GM23338 (cell line): ENCODE results near the gene FAM174C. TPM values are rescaled to one million over a fixed set of nuclear protein-coding genes. Genes with fewer than 3 reads are reported as not detected.

Experiments
- ATAC-seq: fragments of 200-7000 bp; cut with Tn5 transposase; 3 replicates; pipeline ENCODE4 v1.9.1; 2020
- DNase-seq: peaks from one replicate; pipeline ENCODE4 v3.0.0-alpha.2; 2015; ENCODE audit warnings: low spot score
- H2AFZ ChIP-seq: fragments of 200-600 bp; sonication (generic); 2 replicates; pipeline ENCODE4 v1.8.0; 2016; ENCODE audit warnings: antibody characterized with exemption, mild to moderate bottlenecking, moderate library complexity
- H3F3A ChIP-seq: fragments of 200-600 bp; sonication (generic); replicated peaks from 2 replicates; pipeline ENCODE4 v1.8.0; 2017; ENCODE audit warnings: antibody characterized with exemption, mixed run types, low read depth
- H3K27ac ChIP-seq: fragments of 200-600 bp; sonication (generic); 2 replicates; pipeline ENCODE4 v1.6.1; 2016; ENCODE audit warnings: low read depth
- H3K27me3 ChIP-seq: fragments of 200-600 bp; sonication (generic); 2 replicates; pipeline ENCODE4 v1.8.0; 2016; ENCODE audit warnings: mild to moderate bottlenecking, mixed run types, moderate library complexity; ENCODE audit not compliant: insufficient read depth
- H3K36me3 ChIP-seq: fragments of 200-600 bp; sonication (generic); 2 replicates; pipeline ENCODE4 v1.8.0; 2016; ENCODE audit warnings: mild to moderate bottlenecking; ENCODE audit not compliant: insufficient read depth
- H3K4me1 ChIP-seq: fragments of 200-600 bp; sonication (generic); 2 replicates; pipeline ENCODE4 v1.8.0; 2016; ENCODE audit warnings: mild to moderate bottlenecking, moderate library complexity; ENCODE audit not compliant: insufficient read depth
- H3K4me2 ChIP-seq: fragments of 200-600 bp; sonication (generic); 2 replicates; pipeline ENCODE4 v1.7.1; 2017; ENCODE audit warnings: mixed run types
- H3K4me3 ChIP-seq: fragments of 200-600 bp; sonication (generic); 2 replicates; pipeline ENCODE4 v1.6.1; 2016; ENCODE audit warnings: mixed run types
- H3K79me2 ChIP-seq: fragments of 200-600 bp; sonication (generic); replicated peaks from 2 replicates; pipeline ENCODE4 v1.8.0; 2017; ENCODE audit warnings: mild to moderate bottlenecking; ENCODE audit not compliant: insufficient read depth
- H3K9me2 ChIP-seq: fragments of 200-600 bp; sonication (generic); 2 replicates; pipeline ENCODE4 v1.8.0; 2017; ENCODE audit not compliant: insufficient read depth
- H4K20me1 ChIP-seq: fragments of 200-600 bp; sonication (generic); replicated peaks from 2 replicates; pipeline ENCODE4 v1.8.0; 2017; ENCODE audit warnings: mild to moderate bottlenecking; ENCODE audit not compliant: insufficient read depth
- H3K27ac Mint-ChIP-seq: 2 replicates; pipeline ENCODE4 v1.8.0; 2020; ENCODE audit warnings: inconsistent platforms, mild to moderate bottlenecking, moderate library complexity, mixed read lengths
- H3K27me3 Mint-ChIP-seq: 3 replicates; pipeline ENCODE4 v1.8.0; 2022; ENCODE audit warnings: low read depth, mild to moderate bottlenecking, moderate library complexity, mixed read lengths, inconsistent platforms; ENCODE audit not compliant: insufficient read depth, poor library complexity
- H3K36me3 Mint-ChIP-seq: 3 replicates; pipeline ENCODE4 v1.8.0; 2021; ENCODE audit warnings: low read depth, mild to moderate bottlenecking, inconsistent platforms, moderate library complexity, mixed read lengths
- H3K4me1 Mint-ChIP-seq: 3 replicates; pipeline ENCODE4 v1.8.0; 2020; ENCODE audit warnings: mild to moderate bottlenecking, inconsistent platforms, mixed read lengths
- H3K4me3 Mint-ChIP-seq: 3 replicates; pipeline ENCODE4 v1.8.0; 2021; ENCODE audit warnings: moderate library complexity, mild to moderate bottlenecking, inconsistent platforms, mixed read lengths
- H3K9me3 Mint-ChIP-seq: 3 replicates; pipeline ENCODE4 v1.8.0; 2020; ENCODE audit warnings: moderate library complexity, mild to moderate bottlenecking, inconsistent platforms, mixed read lengths
- CREB1 ChIP-seq: fragments of 250-450 bp; sonication (Bioruptor Pico); IDR thresholded peaks from 2 replicates; pipeline ENCODE4 v1.5.0; 2020; ENCODE audit warnings: low read depth, mild to moderate bottlenecking, moderate library complexity
- EZH2 ChIP-seq: fragments of 200-600 bp; sonication (generic); IDR thresholded peaks from one replicate; pipeline ENCODE4 v1.8.0; 2017; ENCODE audit warnings: antibody characterized with exemption, mild to moderate bottlenecking, low read depth; ENCODE audit not compliant: unreplicated experiment
- EZH2phosphoT487 ChIP-seq: fragments of 200-600 bp; sonication (generic); IDR thresholded peaks from one replicate; pipeline ENCODE4 v1.8.1; 2018; ENCODE audit warnings: antibody characterized with exemption; ENCODE audit not compliant: unreplicated experiment
- JUNB ChIP-seq: IDR thresholded peaks from one replicate; pipeline ENCODE4 v1.6.1; 2016; ENCODE audit warnings: antibody characterized with exemption; ENCODE audit not compliant: unreplicated experiment
- NANOG ChIP-seq: IDR thresholded peaks from 2 replicates; pipeline ENCODE4 v1.6.1; 2016; ENCODE audit warnings: antibody characterized with exemption, borderline replicate concordance
- POLR2AphosphoS5 ChIP-seq: IDR thresholded peaks from 2 replicates; pipeline ENCODE4 v1.6.1; 2016; ENCODE audit warnings: antibody characterized with exemption, low read depth
- STAT1 ChIP-seq: IDR thresholded peaks from one replicate; pipeline ENCODE4 v1.6.1; 2016; ENCODE audit warnings: antibody characterized with exemption; ENCODE audit not compliant: unreplicated experiment
- ZNF114 ChIP-seq: fragments of 250-450 bp; sonication (Bioruptor Pico); IDR thresholded peaks from 2 replicates; pipeline ENCODE4 v1.5.0; 2020; ENCODE audit warnings: mild to moderate bottlenecking, moderate library complexity
- ZNF331 ChIP-seq: fragments of 250-450 bp; sonication (Bioruptor Pico); IDR thresholded peaks from 2 replicates; pipeline ENCODE4 v1.5.0; 2020; ENCODE audit warnings: low read depth, mild to moderate bottlenecking, moderate library complexity
- polyA plus RNA-seq: library from polyadenylated mRNA; unstranded; fragments of >200 nt; fragmentation: Nextera tagmentation; extraction: Ambion mirVana; gene quantifications from 2 replicates; pipeline ENCODE4 v1.2.1, GENCODE V29; 2016
- total RNA-seq: library from RNA; depleted of rRNA; stranded (reverse); fragments of >200 nt; shearing (Covaris generic); gene quantifications from 2 replicates; pipeline ENCODE4 v1.2.3, GENCODE V29; 2014
- TF ChIP-seq, protein P1 (sequence below), 2 experiments: fragments of 200-600 bp in 1 of 2; sonication (generic) in 1 of 2; conservative IDR thresholded peaks; 2 replicates each; pipeline versions ENCODE4 v1.5.1 to v1.6.1; 2016 to 2017; ENCODE audit warnings: antibody characterized with exemption in 2 of 2, low read depth in 2 of 2, mild to moderate bottlenecking in 2 of 2, moderate library complexity in 1 of 2
- TF ChIP-seq, protein P2 (sequence below): fragments of 250-450 bp; sonication (Bioruptor Pico); IDR thresholded peaks from 2 replicates; pipeline ENCODE4 v1.5.0; 2020; ENCODE audit warnings: mild to moderate bottlenecking, moderate library complexity
- TF ChIP-seq, protein P3 (sequence below): IDR thresholded peaks from one replicate; pipeline ENCODE4 v1.6.1; 2018; ENCODE audit warnings: antibody characterized with exemption; ENCODE audit not compliant: unreplicated experiment
- TF ChIP-seq, protein P4 (sequence below): IDR thresholded peaks from 2 replicates; pipeline ENCODE4 v1.6.1; 2016; ENCODE audit warnings: antibody characterized with exemption

The FAM174C gene
- total and polyA plus RNA-seq, 2 experiments from 2014 or later: 60.4 to 68.0 TPM

DNA sequence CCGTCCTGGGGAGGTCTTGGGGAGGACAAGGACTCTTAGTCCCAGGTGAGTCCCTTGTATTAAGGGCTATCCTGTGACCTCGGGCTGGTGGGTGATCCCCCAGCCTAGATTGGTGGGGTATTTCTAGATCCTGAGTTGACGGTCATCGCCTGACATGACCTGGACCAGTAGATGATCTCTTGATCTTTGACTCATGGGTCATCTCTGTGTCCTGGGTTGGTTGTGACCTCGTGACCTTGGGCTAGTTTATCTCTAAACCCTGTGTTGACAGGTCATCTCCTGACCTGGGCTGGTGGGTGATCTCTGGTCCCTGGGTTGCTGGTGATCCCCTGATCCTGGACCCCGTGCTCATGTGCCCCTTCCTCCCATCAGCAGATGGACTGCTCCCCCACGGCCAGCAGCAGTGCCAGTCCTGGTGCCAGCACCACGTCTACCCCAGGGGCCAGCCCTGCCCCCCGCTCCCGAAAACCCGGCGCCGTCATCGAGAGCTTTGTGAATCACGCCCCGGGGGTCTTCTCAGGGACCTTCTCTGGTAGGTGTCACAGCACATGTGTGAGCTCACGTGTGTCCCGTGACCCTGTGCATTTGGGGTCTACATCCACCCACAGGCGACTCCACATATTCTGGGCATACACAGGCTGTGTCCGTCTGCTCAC is 20.7 kb upstream of the FAM174C start:
- H3K4me1 ChIP-seq: peaks cover 25% of the 10 kb centered on the region

More for the DNA sequence above, 20.7 kb upstream of the FAM174C start:
- peaks cover 35% of the 10 kb centered on the region for H4K20me1 ChIP-seq
- H3K36me3 ChIP-seq: peaks cover 19% of the 10 kb centered on the region
- no peak overlapping the region for H2AFZ ChIP-seq
- no peaks in the 10 kb centered on the region for H3K27me3 ChIP-seq
- H3K9me3 Mint-ChIP-seq: no peaks in the 10 kb centered on the region; the same call in 1 of the 3 replicates
- H3K4me2 ChIP-seq: no peak overlapping the region
- H3K36me3 Mint-ChIP-seq: peaks cover 74% of the 10 kb centered on the region
- DNase-seq (no peak), ATAC-seq (no peak)
- 0 out of 2 replicates have a peak overlapping the region, but pooled peaks have one; percentile 55 for H3K27ac ChIP-seq
- peaks cover 29% of the 10 kb centered on the region for H3K27me3 Mint-ChIP-seq
- H3K4me3 ChIP-seq: no peak overlapping the region
- H3K4me3 Mint-ChIP-seq: peak overlapping the region; percentile 14; the same call in 1 of the 3 replicates
- H3F3A ChIP-seq: peaks cover 56% of the 10 kb centered on the region
- H3K4me1 Mint-ChIP-seq: peaks cover 40% of the 10 kb centered on the region
- TF ChIP-seq EZH2 (no peak), STAT1 (no peak), ZNF114 (CRISPR knock-in tag) (no peak), CREB1 (CRISPR knock-in tag) (no peak), JUNB (no peak), ZNF331 (CRISPR knock-in tag) (no peak), POLR2AphosphoS5 (no peak; the same call in 1 of the 2 replicates), EZH2phosphoT487 (no peak), NANOG (no peak)
- TF ChIP-seq, protein P1, sequence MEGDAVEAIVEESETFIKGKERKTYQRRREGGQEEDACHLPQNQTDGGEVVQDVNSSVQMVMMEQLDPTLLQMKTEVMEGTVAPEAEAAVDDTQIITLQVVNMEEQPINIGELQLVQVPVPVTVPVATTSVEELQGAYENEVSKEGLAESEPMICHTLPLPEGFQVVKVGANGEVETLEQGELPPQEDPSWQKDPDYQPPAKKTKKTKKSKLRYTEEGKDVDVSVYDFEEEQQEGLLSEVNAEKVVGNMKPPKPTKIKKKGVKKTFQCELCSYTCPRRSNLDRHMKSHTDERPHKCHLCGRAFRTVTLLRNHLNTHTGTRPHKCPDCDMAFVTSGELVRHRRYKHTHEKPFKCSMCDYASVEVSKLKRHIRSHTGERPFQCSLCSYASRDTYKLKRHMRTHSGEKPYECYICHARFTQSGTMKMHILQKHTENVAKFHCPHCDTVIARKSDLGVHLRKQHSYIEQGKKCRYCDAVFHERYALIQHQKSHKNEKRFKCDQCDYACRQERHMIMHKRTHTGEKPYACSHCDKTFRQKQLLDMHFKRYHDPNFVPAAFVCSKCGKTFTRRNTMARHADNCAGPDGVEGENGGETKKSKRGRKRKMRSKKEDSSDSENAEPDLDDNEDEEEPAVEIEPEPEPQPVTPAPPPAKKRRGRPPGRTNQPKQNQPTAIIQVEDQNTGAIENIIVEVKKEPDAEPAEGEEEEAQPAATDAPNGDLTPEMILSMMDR (conservative IDR thresholded peaks at IDR 0.05; ENCODE audit: low read depth in 2 of 2): no peak
- TF ChIP-seq, protein P2, sequence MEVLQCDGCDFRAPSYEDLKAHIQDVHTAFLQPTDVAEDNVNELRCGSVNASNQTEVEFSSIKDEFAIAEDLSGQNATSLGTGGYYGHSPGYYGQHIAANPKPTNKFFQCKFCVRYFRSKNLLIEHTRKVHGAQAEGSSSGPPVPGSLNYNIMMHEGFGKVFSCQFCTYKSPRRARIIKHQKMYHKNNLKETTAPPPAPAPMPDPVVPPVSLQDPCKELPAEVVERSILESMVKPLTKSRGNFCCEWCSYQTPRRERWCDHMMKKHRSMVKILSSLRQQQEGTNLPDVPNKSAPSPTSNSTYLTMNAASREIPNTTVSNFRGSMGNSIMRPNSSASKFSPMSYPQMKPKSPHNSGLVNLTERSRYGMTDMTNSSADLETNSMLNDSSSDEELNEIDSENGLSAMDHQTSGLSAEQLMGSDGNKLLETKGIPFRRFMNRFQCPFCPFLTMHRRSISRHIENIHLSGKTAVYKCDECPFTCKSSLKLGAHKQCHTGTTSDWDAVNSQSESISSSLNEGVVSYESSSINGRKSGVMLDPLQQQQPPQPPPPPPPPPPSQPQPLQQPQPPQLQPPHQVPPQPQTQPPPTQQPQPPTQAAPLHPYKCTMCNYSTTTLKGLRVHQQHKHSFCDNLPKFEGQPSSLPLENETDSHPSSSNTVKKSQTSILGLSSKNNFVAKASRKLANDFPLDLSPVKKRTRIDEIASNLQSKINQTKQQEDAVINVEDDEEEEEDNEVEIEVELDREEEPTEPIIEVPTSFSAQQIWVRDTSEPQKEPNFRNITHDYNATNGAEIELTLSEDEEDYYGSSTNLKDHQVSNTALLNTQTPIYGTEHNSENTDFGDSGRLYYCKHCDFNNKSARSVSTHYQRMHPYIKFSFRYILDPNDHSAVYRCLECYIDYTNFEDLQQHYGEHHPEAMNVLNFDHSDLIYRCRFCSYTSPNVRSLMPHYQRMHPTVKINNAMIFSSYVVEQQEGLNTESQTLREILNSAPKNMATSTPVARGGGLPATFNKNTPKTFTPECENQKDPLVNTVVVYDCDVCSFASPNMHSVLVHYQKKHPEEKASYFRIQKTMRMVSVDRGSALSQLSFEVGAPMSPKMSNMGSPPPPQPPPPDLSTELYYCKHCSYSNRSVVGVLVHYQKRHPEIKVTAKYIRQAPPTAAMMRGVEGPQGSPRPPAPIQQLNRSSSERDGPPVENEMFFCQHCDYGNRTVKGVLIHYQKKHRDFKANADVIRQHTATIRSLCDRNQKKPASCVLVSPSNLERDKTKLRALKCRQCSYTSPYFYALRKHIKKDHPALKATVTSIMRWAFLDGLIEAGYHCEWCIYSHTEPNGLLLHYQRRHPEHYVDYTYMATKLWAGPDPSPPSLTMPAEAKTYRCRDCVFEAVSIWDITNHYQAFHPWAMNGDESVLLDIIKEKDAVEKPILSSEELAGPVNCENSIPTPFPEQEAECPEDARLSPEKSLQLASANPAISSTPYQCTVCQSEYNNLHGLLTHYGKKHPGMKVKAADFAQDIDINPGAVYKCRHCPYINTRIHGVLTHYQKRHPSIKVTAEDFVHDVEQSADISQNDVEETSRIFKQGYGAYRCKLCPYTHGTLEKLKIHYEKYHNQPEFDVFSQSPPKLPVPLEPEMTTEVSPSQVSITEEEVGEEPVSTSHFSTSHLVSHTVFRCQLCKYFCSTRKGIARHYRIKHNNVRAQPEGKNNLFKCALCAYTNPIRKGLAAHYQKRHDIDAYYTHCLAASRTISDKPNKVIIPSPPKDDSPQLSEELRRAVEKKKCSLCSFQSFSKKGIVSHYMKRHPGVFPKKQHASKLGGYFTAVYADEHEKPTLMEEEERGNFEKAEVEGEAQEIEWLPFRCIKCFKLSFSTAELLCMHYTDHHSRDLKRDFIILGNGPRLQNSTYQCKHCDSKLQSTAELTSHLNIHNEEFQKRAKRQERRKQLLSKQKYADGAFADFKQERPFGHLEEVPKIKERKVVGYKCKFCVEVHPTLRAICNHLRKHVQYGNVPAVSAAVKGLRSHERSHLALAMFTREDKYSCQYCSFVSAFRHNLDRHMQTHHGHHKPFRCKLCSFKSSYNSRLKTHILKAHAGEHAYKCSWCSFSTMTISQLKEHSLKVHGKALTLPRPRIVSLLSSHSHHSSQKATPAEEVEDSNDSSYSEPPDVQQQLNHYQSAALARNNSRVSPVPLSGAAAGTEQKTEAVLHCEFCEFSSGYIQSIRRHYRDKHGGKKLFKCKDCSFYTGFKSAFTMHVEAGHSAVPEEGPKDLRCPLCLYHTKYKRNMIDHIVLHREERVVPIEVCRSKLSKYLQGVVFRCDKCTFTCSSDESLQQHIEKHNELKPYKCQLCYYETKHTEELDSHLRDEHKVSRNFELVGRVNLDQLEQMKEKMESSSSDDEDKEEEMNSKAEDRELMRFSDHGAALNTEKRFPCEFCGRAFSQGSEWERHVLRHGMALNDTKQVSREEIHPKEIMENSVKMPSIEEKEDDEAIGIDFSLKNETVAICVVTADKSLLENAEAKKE: no peak
- TF ChIP-seq, protein P3, sequence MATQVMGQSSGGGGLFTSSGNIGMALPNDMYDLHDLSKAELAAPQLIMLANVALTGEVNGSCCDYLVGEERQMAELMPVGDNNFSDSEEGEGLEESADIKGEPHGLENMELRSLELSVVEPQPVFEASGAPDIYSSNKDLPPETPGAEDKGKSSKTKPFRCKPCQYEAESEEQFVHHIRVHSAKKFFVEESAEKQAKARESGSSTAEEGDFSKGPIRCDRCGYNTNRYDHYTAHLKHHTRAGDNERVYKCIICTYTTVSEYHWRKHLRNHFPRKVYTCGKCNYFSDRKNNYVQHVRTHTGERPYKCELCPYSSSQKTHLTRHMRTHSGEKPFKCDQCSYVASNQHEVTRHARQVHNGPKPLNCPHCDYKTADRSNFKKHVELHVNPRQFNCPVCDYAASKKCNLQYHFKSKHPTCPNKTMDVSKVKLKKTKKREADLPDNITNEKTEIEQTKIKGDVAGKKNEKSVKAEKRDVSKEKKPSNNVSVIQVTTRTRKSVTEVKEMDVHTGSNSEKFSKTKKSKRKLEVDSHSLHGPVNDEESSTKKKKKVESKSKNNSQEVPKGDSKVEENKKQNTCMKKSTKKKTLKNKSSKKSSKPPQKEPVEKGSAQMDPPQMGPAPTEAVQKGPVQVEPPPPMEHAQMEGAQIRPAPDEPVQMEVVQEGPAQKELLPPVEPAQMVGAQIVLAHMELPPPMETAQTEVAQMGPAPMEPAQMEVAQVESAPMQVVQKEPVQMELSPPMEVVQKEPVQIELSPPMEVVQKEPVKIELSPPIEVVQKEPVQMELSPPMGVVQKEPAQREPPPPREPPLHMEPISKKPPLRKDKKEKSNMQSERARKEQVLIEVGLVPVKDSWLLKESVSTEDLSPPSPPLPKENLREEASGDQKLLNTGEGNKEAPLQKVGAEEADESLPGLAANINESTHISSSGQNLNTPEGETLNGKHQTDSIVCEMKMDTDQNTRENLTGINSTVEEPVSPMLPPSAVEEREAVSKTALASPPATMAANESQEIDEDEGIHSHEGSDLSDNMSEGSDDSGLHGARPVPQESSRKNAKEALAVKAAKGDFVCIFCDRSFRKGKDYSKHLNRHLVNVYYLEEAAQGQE: no peak
- TF ChIP-seq, protein P4, sequence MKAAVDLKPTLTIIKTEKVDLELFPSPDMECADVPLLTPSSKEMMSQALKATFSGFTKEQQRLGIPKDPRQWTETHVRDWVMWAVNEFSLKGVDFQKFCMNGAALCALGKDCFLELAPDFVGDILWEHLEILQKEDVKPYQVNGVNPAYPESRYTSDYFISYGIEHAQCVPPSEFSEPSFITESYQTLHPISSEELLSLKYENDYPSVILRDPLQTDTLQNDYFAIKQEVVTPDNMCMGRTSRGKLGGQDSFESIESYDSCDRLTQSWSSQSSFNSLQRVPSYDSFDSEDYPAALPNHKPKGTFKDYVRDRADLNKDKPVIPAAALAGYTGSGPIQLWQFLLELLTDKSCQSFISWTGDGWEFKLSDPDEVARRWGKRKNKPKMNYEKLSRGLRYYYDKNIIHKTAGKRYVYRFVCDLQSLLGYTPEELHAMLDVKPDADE: no peak
- H3K79me2 ChIP-seq: peaks cover 50% of the 10 kb centered on the region
- H3K9me2 ChIP-seq: no peaks in the 10 kb centered on the region
- H3K27ac Mint-ChIP-seq: peak overlapping the region; percentile 74
